NCI-H510A (cell line): Measurements from ENCODE around the gene RAB26.
"Not testable (repeated sequence)": the region's sequence is repeated elsewhere in the genome, so short reads cannot be mapped to it uniquely, and the experiment has no call there.

Experiments used
- DNase-seq: peaks from one replicate; lab custom pipeline; 2025; lab: John Stamatoyannopoulos, UW

RAB26 gene

DNA sequence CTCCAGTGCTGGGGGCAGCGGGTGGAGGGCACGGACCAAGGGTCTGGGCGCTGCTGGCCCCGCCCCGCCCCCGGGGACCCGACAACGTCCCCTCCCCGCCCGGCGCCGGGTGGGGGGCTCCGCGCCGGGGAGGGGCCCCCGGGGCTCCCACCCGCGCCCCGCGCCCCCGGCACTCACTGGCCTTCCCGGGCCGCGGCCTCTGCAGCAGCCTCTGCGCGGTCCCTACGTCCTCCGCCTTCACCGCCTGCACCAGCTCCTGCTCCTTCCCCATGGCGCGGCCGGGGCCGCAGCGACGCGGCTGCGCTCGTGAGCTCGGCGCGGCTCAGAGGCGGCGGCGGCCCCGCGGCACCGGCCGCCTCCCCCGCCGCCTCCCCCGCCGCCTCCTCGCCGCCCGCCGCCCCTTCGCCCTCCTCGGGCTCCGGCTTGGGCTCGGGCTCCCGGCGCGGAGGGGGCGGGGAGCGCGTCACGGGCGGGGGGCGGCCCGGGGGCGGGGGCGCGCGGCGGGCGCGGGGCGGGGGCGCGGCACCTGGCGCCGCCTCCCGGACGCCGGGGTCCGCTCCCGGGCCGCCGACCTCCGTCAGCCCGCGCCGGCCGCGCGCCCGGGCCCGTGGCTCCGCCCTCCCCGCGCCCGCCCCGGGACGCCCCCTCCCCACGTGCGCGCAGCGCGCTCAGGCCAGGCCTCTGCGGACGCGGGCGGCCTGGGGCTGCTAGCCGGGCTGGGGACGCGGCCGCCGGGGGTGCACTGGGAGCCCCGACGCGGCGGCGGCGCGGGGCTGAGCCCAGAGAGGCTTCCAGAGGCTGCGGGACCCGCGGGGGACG lies 47.9 kb downstream of the RAB26 start, which contains the start of gene CASKIN1:
Gene CASKIN1, minus strand, starts transcription at position 444 of the 819 bp plus-strand sequence. Its CDS starts 173 bp downstream, at position 271.
- no peak for DNase-seq

DNA sequence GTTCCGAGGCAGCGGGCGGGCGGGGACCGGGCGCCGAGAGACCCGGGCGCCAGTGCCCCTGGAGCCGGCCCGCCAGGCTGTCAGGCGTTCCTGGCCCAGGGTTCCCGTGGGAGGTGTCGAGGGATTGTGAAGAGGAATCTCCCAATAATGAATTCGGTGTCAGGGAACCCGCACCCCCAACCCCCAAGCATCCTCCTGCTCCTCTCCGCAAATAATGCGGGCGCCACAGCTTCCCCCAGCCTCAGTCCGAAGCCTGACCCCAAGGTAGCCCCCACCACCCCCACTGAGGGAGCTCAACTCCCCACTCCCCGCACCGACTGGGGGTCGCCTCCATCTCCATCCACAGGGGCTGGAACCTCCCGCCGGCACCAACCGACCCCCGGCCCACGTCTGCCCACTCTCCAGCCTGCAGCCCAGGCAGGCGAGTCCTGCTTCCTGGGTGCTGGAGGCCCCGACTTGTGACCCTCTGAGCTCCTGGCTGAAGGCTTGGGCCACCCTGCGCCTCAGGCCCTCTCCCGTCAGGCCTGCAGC lies 48.6 kb downstream of the RAB26 start:
- DNase-seq, result no peak

DNA sequence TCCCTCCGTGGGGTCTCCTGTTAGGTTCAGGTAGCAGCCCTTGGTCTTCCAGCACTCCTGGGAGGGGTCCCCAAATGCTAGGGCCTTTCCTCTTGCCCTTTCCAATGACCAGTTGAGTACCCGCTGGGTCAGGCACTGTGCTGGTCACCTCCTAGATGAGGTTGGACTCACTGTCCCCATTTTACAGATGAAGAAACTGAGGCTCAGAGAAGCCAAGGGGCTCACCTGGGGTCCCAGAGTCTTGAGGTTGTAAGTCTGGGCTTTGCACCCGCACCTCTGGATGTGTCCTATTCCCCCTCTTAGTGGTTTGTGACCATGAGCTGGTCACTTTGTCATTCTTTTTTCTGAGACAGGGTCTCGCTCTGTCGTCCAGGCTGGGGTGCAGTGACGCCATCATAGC lies 49.3 kb downstream of the RAB26 start:
- DNase-seq, result no peak

DNA sequence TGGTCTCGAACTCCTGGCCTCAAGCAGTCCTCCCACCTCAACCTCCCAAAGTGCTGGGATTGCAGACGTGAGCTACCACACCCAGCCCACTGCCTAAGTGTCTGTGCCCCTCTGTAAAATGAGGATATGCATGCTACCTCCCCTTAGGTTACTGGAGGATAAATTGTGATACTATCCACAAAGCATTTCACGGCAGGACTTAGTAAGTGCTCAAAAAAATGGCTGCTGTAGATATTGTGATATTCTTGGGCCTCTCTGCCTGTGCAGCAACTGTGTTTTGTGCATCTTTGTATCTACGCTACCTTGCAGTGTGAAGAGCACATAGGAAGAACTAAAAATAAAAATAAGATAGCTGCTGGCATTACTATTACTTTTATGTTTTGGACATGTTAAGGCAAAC lies 49.9 kb downstream of the RAB26 start:
- no peak for DNase-seq

DNA sequence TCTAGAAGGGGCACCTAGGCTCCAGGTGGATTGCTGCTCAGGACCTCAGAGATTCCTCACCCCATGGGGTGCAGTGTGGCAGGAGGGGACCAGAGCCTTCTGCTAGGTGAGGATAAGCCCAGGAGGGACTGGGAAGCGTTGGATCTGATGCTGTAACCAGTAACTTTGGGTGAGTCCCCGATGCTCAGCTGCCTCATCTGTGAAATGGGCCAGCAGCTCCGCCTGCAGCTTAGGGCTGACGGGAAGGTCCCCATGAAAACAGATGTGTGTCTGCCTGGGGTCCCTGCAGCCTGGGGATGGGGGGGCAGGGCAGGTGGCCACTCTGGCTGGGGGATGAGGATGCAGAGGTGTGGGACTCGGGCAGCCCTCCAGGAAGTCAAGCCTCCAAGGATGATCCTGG lies 50.7 kb downstream of the RAB26 start:
- no peak for DNase-seq

DNA sequence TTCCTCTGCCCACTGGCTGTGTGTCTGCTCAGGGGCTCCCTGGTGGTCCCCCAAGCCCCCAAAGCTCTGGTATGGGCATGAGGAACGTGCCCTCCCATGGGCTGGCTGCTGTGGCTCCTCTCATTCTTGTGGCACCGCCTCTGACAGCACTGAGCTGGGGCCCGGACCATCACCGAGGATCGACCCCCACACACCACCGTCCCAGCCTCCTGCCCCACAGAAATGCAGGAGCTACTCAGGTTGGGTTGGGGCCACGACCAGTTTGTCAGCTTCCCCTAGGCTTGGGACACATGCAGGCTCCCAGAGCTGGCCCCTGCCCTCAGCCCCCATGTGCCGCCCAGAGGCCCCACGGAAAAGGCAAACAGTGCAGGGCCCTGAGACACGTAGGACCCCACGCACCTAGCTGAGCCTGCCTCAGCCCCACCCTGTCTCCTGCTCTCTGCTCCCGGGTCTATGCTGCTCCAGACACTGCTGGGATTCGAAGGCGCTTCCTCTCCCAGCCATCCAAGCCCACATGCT lies 51.3 kb downstream of the RAB26 start:
- DNase-seq, result no peak

DNA sequence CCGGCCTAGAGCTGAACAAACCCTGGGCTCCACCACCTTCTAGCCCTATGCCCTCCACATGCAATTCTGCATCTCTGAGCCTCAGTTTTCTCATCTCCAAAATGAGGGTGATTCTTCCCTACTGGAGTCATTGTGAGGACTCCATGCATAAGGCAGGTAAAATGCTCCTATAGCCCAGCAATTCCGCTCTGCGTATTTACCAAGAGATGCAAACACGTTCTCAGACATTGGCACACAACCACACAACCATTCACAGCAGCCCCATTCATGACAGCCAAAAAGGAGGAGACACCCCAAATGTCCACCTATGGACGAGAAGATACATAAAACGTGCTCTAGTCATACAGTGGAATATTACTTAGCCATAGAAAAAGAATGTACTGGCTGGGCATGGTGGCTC lies 51.9 kb downstream of the RAB26 start:
- DNase-seq, result no peak

DNA sequence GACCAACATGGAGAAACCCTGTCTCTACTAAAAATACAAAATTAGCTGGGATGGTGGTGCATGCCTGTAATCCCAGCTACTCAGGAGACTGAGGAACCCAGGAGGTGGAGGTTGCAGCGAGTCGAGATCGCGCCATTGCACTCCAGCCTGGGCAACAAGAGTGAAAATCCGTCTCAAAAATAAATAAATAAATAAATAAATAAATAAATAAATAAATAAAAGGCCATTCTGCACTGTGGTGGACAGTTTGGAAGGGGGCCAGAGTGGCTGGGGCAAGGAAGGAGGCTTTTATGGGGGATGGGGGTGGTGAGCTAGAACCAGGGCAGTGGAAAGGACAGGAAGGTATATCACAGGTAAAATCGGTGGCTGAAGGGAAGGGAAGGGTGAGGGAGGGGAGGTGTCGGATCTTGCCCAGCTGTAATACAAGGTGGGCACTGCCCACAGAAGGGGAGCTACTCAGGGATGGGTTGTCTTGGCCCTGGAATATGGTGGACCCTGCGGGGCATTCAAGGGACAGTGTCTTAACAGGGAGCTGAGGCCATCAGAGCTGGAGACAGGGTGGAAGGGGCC lies 54.8 kb downstream of the RAB26 start:
- not testable (repeated sequence) for DNase-seq
